Cardiac fibroblast (primary cell): ENCODE results near the gene VPS37B.
A peak's percentile ranks its signal among the peaks of the same experiment; 100 is the strongest.
"Not testable (repeated sequence)": the region's sequence is repeated elsewhere in the genome, so short reads cannot be mapped to it uniquely, and the experiment has no call there.

Experiments
- DNase-seq, 2 donors: peaks; one replicate each; pipeline versions ENCODE4 v3.0.0 to v3.0.0-alpha.2; 2010; ENCODE audit warnings: low read depth in 2 of 2
- H3K4me3 ChIP-seq, 2 donors: replicated peaks in 1 of 2; 1 replicate in 1 of 2; 2 replicates in 1 of 2; pipeline ENCODE4 v1.5.1; 2011; ENCODE audit warnings: low read depth in 2 of 2, low read length in 2 of 2, mild to moderate bottlenecking in 2 of 2, moderate library complexity in 1 of 2
- TF ChIP-seq, protein P1 (sequence below): IDR thresholded peaks from one replicate; pipeline ENCODE4 v1.5.1; 2011; ENCODE audit warnings: low read depth, mild to moderate bottlenecking, low read length, inconsistent platforms

Gene VPS37B

DNA sequence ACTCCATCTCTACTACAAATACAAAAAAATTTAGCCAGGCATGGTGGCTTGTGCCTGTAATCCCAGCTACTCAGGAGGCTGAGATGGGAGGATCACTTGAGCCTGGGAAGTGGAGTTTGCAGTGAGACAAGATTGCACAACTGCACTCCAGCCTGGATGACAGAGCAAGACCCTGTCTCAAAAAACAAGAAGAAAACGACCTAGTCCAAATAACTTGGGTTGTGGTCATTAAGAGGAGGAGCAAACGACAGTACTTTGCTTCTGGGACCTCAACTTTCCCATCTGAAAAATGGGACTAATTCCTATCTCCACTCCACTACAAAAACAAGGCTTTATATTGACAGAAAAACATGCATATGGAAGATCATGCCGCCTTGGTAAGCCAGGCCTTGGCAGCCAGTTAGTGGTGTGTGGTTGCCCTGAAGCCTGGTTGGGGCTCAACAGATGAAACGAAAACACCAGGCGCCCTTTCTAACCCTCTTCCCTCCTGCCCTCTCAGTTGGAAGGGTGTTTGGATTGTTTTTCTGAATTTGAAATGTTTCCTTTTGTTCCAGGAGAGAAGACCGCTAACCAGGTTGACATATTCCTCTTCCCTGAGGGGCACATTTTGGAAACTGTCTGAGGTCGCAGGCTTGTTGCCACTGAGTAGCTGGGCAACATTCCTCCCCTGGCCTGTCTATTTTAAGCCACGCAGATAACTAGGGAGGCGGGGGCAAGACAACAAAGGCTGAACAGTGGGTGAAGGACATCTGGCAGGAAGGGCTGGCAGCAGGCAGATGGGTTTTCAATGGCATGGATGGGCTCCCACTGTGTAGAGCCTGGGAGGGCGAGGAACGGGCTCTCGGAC, 13.7 kb upstream of the VPS37B start:
- peak in 1 of 2 donors; percentile 33 for DNase-seq

DNA sequence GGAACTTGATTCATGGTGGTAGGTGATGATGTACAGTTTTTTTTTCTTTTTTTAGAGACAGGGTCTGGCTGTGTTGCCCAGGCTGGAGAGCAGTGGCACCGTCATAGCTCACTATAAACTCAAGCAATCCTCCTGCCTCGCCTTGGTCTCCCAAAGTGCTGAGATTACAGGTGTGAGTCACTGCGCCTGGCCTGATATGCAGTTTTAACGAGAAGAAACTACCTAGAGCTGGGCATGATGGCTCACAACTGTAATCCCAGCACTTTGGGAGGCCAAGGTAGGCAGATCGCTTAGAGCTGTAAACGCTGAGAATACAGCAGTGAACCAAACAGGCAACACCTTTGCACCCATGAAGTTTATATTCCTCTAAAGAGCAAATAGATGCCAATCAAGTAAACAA, 13.0 kb upstream of the VPS37B start:
- H3K4me3 ChIP-seq: no peak overlapping the region
- TF ChIP-seq, protein P1, sequence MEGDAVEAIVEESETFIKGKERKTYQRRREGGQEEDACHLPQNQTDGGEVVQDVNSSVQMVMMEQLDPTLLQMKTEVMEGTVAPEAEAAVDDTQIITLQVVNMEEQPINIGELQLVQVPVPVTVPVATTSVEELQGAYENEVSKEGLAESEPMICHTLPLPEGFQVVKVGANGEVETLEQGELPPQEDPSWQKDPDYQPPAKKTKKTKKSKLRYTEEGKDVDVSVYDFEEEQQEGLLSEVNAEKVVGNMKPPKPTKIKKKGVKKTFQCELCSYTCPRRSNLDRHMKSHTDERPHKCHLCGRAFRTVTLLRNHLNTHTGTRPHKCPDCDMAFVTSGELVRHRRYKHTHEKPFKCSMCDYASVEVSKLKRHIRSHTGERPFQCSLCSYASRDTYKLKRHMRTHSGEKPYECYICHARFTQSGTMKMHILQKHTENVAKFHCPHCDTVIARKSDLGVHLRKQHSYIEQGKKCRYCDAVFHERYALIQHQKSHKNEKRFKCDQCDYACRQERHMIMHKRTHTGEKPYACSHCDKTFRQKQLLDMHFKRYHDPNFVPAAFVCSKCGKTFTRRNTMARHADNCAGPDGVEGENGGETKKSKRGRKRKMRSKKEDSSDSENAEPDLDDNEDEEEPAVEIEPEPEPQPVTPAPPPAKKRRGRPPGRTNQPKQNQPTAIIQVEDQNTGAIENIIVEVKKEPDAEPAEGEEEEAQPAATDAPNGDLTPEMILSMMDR: no peak
- DNase-seq: no peak

More for the DNA sequence above, 13.7 kb upstream of the VPS37B start:
- H3K4me3 ChIP-seq: no peak overlapping the region
- TF ChIP-seq, protein P1: no peak

DNA sequence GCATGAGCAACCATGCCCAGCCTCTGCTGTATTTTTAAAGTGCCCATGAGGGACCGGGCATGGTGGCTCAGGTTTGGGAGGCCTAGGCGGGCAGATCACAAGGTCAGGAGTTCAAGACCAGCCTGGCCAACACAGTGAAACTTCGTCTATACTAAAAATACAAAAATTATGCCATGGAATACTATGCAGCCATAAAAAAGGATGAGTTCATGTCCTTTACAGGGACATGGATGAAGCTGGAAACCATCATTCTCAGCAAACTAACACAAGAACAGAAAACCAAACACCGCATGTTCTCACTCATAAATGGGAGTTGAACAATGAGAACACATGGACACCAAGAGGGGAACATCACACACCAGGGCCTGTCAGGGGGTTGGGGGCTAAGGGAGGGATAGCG, 9.3 kb upstream of the VPS37B start:
- not testable (repeated sequence) for DNase-seq, H3K4me3 ChIP-seq

DNA sequence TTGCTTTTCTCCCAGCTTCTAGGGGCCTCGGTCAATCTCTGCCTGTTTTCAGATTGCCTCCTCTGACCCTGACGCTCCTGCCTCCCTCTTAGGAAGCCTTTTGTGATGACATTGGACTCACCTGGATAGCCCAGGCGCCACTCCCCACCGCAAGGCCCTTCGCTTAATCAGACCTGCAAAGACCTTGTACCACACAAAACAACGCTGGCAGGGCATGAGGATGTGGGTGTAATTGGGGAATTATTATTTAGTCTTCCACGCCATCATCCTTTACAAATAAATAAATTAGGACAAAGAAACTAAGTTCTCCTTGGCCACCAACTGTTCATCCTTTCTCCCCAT, 7.7 kb upstream of the VPS37B start:
- TF ChIP-seq, protein P1: no peak
- DNase-seq: no peak
- H3K4me3 ChIP-seq: no peak overlapping the region

DNA sequence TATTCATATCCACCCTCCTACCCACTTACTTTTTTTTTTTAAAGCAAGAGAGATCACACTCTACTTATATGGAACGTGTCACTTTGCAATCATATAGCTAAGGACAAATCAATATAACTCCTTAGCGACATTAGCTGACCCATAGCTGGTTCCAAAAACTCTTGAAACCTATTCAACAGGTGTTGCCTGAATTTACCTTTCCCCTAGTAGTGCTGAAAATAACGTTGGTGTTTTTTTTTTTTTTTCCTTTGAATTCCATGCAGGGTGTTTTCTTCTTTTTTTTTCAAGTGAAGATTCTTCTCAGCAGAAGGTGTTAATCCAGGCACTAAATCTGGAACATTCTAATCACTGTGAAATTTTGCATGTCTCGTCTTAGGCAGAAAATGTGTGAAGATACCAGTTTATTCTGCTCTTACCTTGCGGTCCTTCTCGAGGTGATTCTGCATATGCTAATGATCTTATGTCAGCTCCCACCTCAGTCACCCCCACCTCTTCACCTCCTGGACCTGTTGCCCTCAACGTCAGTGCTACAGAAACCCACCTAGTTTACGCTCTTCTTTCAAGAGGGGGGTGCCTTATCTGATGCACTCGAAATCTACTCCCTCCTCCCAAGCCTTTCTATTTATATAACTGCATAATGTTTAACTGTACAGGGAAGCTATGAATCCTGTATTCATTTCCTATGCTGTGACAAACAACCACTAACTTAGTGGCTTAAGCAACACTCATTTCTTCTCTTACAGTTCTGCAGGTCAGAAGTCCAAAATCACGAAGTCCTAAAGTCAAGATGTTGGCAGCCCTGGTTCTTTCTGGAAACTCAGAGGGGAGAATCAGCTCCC, 7.1 kb upstream of the VPS37B start:
- TF ChIP-seq, protein P1: no peak
- H3K4me3 ChIP-seq: no peak overlapping the region

DNA sequence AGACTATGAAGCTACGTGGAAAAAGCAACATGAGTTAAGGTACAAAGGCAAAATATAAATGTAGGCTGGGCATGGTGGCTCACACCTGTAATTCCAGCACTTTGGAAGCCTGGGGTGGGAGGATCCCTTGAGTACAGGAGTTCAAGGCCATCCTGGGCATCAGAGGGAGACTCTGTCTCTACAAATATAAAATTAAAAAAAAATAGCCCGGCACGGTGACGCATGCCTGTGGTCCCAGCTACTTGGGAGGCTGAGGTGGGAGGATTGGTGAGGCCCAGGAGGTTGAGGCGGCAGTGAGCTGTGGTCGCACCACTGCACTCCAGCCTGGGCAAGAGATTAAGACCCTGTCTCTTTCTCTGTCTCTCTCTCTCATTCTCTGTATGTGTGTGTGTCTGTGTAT, 4.0 kb upstream of the VPS37B start:
- TF ChIP-seq, protein P1: no peak
- no peak overlapping the region for H3K4me3 ChIP-seq
- DNase-seq: no peak

More for the DNA sequence above, 7.1 kb upstream of the VPS37B start:
- DNase-seq: no peak

DNA sequence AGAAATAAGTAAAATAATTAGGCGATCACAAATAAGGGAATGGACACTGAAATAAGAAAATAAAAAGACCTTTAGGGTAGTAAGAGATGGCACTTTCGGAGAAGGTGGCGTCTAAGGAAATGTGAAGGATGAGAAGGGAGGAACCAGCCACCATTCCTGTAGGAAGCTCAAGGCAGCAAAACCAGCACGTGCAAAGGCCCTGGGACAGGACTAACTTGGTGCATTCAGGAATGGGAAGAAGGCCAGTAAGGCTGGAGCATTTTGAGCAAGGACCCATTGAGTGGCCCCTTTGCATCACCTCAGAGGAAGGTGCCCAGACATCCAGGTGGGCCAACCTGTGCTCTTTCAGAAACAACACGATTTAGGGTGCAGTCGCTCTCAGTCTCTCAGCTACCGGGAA, 738 bp upstream of the VPS37B start:
- DNase-seq: no peak
- TF ChIP-seq, protein P1: no peak
- H3K4me3 ChIP-seq: no peak overlapping the region
